ENCODE measurements around the gene L2HGDH.

The L2HGDH gene

DNA sequence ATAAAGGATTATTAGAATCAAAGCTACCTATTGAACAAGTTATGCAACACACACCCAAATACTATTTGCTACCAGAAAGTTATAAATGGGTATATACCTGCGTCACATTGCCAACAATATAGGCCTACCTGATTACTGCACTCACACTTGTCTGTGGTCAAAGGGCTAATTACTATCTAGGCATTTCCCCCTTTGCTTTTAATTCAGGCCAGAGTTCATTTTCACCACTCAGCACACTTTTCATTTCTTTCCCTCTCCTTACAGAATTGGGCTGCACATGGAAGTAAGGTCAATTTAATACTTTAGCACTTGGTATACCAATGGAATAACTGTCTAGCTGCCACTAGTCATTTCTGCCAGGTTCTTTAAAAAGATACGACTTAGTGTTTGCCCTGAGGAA is 82.3 kb downstream of the L2HGDH start:
- no peak for DNase-seq (ENCODE audit: low spot score)

DNA sequence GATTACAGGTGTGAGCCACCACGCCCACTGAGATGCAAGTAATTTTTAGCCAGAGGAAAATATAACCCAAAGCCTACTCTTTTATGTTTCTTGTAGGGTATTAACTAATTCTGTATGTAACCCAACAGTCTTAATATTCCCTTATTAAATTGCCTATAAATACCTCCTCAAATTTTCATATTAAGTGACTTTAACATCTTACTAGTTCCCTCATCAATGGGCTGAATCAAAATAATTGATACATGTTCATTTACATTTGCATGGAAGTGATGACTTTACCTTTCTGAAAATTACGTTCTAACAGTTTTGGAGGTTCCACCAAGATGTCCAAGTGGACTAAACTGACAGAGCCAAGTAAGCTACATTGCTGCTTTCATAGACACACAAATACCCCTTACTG is 83.7 kb downstream of the L2HGDH start:
- DNase-seq (ENCODE audit: low spot score): no peak

DNA sequence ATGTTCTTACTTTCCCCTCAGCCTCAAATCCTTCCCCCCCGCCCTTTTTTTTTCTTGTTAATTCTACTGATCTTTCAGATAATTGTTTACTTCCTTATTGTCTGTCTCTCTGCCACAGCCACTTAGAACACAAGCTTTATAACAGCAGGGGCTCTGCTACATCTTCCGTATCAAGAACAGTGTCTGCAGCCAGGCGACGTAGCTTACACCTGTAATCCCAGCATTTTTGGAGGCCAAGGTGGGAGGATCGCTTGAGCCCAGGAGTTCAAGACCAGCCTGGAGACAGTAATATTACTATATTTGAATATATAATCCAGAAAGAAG is 86.1 kb downstream of the L2HGDH start:
- peak; percentile 16 for DNase-seq (ENCODE audit: low spot score)

DNA sequence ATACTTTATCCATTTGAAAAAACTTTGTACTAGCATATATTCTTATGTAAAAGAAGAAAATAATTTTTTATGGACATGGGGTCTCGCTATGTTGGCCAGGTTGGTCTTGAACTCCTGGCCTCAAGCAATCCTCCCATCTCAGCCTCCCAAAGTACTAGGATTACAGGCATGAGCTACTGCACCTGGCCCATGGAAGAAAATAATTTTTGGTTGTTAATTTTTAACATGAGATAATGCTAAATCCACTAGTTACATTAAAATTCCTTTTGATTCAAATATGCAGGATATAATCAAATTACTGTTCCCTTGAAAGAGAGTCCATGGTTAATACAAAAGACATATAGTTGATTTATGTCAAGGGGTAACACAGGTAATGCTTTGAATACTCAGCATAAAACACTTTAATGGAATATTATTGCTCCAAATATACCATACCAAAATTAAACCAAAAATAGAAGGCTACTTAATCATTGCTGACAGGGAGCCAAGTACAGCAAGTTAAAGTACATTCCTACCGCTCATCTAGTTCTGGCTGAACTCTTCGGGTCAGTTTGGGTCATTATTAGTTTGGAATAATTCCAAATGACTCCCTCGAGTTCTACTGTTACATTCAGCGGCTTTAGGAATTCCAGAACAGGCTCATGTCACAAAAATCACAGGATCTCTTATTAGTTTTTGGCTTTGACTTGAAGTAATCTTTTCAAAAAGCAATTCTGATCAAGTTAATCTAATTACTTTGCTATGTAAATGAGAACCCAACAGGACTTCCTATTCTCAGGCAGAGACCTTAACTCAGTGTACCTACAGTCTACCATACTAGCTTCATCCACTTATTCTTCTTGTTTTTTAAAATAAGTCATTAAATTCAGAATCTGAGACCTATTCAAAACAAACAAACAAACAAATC is 86.7 kb downstream of the L2HGDH start:
- DNase-seq (ENCODE audit: low spot score): peak; percentile 85

DNA sequence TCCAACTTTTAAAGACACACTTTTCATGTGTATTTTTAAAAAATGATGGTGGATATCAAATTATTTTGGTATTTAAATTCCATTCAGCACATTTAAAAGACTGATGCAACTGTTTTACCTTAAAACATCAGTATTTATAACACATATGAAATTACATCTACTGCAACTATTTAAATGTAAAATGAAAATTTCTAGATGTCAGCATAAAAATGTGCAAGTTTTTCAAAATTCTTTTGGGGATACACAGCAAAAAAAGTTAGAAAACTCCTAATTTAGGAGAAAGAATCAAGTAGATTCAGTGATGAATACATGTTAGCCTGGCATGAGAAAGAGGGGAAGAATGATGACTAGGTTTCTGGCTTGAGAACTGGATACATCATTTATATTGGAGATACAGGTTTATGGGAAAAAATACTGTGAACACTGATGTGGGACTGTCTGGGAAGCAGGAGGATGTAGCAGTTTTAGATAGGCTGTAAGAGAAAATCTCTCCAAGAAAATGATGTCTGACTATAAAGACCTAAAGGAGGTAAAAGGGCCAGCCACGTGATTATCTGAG is 89.9 kb downstream of the L2HGDH start:
- no peak for DNase-seq (ENCODE audit: low spot score)

DNA sequence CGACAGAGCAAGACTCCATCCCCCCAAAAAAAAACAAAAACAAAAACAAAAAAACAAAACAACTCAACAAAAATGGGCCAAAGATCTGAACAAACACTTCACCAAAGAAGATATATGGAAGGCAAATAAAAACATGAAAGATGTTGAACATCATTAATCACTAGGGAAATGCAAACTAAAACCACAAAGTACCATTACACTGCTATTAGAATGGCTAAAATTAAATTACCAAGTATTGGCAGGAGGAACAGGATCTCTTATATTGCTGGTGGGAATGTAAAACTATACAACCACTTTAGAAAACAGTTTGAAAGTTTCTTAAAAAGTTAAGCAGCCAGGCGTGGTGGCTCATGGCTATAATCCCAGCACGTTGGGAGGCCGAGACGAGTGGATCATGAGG is 93.5 kb downstream of the L2HGDH start:
- no peak for DNase-seq (ENCODE audit: low spot score)

DNA sequence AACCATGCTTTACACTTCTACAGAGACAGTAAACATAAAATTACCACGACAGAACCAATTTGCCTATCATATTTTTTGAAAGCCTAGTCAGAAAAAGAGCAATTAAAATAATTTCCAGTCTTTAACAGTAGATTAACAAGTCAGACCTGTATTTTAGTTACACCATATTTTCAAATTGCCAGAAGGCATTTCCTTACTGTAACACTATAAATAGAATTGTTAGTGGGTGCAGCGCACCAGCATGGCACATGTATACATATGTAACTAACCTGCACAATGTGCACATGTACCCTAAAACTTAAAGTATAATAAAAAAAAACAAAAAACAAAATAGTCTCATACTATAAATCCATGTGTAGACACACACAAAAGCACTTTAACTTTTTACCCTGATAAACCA is 96.6 kb downstream of the L2HGDH start:
- DNase-seq (ENCODE audit: low spot score): no peak

DNA sequence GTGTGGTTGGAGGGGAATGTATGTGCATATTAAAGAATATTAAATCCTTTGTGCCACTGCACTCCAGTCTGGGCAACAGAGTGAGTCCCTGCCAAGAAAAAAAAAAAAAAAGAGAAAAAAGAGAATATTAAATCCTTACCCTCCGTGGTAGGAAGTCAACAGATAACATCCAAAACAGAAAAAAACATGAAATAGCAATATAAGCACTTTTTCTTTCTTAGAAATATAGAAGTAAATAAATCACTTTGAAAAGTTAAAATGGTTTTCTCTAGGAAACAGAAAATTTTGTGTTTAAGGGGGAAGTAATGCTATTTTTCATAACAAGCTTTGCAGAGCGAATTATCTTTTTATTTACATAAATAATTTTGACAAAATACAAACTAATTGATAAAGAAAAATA is 98.2 kb downstream of the L2HGDH start:
- DNase-seq (ENCODE audit: low spot score): no peak

DNA sequence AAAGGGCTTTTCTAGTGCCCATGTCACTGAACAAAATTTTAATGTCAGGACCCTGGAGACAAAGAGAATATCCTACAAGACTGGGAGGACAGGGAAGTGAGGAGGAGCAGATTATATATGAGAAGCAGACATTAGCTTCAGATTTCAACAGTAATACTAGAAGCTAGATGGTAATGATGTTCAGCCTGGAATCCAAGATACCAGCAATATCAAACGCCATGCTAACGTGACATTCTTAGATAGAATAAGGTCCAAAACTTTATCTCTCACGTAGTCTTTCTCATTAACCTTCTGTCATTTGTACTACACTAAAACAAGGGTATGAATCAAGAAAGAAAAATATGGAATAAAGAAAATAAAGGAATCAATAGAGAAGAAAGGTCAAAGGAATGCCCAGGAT is 99.3 kb downstream of the L2HGDH start:
- no peak for DNase-seq (ENCODE audit: low spot score)

DNA sequence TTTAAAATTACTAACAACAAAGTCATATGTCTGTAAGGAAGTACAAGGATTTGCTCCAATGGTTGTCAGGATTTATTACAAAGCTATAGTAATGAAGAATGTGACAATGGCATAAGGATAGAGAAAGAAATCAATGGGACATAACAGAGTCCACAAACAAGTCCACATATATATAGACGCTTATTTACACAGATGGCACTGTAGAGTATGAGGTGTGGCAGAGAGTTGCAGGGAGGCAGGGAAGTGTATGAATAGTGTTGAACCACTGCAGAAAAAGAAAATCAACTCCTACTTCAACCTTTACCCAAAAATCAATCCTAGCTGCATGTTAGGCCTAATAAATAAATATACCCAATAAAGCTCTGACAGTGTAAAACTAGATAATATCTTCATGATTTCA is 102.0 kb downstream of the L2HGDH start:
- no peak for DNase-seq (ENCODE audit: low spot score)

DNA sequence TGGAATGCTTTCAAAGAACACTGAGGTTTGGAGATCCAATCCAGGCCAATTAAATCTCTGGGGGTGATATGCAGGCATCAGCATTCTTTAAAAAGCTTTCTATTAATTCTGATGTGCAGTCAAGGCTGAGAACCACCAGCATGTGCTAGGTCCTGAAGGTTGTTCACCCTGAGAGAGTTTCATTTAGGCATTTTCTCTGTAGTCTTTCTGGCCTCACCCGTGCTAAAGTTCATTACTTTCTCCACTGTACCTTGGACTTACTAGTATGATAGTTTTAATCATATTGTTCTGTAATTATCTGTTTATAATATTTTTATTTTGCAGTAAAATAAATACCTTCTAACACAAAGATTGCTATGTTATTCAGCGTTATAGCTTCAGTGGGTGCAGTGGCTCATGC is 113.5 kb downstream of the L2HGDH start:
- no peak for DNase-seq (ENCODE audit: low spot score)

DNA sequence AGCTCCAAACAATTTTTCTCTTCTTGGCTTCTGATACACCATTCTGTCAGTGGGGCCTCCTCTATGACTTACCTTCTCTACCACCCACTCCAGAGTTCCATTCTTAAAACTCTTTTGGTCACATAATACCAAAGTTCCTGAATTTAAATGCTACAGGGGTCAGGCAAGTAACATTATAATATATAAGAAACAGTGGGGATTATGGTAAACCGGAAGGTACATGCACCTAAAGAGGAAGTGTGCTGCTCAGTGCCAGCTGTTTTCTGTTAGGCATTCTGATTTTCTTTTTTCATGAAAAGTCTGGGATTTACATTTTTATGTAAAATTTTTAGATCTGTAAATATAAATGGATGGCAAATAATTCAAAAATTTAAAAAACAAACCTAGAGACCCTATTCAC is 120.5 kb downstream of the L2HGDH start:
- no peak for DNase-seq (ENCODE audit: low spot score)
